ENCODE measurements around the gene SORCS3.

SORCS3 gene

GRCh38 chr10:104613406-104613805 is 27.7 kb upstream of the SORCS3 start:
- no peaks in the 10 kb centered on the region for H3K27me3 ChIP-seq (replicated peaks)
- no peak for TF ChIP-seq CTCF (IDR thresholded peaks at IDR 0.05; ENCODE audit: low read depth, low read length, missing control alignments)
- H3K4me3 ChIP-seq (ENCODE audit: low read depth, low read length), result no peak overlapping the region
- DNase-seq, result no peak
- in situ Hi-C loops (cut with HindIII; ENCODE audit: low pct_ligation_motif_present, low sequenced_read_pairs), result no loop called here
- H3K27ac ChIP-seq, result no peak overlapping the region
- no peaks in the 10 kb centered on the region for H3K36me3 ChIP-seq (replicated peaks)

GRCh38 chr10:104614245-104614831 is 26.8 kb upstream of the SORCS3 start:
- in situ Hi-C loops (cut with HindIII; ENCODE audit: low pct_ligation_motif_present, low sequenced_read_pairs), result no loop called here
- no peak overlapping the region for H3K27ac ChIP-seq
- peak; percentile 38 for DNase-seq
- no peaks in the 10 kb centered on the region for H3K27me3 ChIP-seq (replicated peaks)
- TF ChIP-seq CTCF (IDR thresholded peaks at IDR 0.05; ENCODE audit: low read depth, low read length, missing control alignments), result peak; percentile 74
- no peak overlapping the region for H3K4me3 ChIP-seq (ENCODE audit: low read depth, low read length)
- H3K36me3 ChIP-seq (replicated peaks), result no peaks in the 10 kb centered on the region

GRCh38 chr10:104615136-104615535 is 26.0 kb upstream of the SORCS3 start:
- no peaks in the 10 kb centered on the region for H3K27me3 ChIP-seq (replicated peaks)
- TF ChIP-seq CTCF (IDR thresholded peaks at IDR 0.05; ENCODE audit: low read depth, low read length, missing control alignments), result no peak
- no peak for DNase-seq
- in situ Hi-C loops (cut with HindIII; ENCODE audit: low pct_ligation_motif_present, low sequenced_read_pairs), result no loop called here
- no peaks in the 10 kb centered on the region for H3K36me3 ChIP-seq (replicated peaks)
- H3K4me3 ChIP-seq (ENCODE audit: low read depth, low read length), result no peak overlapping the region
- no peak overlapping the region for H3K27ac ChIP-seq

GRCh38 chr10:104617831-104618230 is 23.3 kb upstream of the SORCS3 start:
- no peak for TF ChIP-seq CTCF (IDR thresholded peaks at IDR 0.05; ENCODE audit: low read depth, low read length, missing control alignments)
- H3K27me3 ChIP-seq (replicated peaks), result no peaks in the 10 kb centered on the region
- no peak overlapping the region for H3K4me3 ChIP-seq (ENCODE audit: low read depth, low read length)
- H3K27ac ChIP-seq, result no peak overlapping the region
- H3K36me3 ChIP-seq (replicated peaks), result no peaks in the 10 kb centered on the region
- in situ Hi-C loops (cut with HindIII; ENCODE audit: low pct_ligation_motif_present, low sequenced_read_pairs), result no loop called here
- no peak for DNase-seq

GRCh38 chr10:104622175-104622574 is 18.9 kb upstream of the SORCS3 start:
- DNase-seq, result no peak
- no peaks in the 10 kb centered on the region for H3K36me3 ChIP-seq (replicated peaks)
- in situ Hi-C loops (cut with HindIII; ENCODE audit: low pct_ligation_motif_present, low sequenced_read_pairs), result no loop called here
- H3K4me3 ChIP-seq (ENCODE audit: low read depth, low read length), result no peak overlapping the region
- no peak overlapping the region for H3K27ac ChIP-seq
- H3K27me3 ChIP-seq (replicated peaks), result no peaks in the 10 kb centered on the region
- TF ChIP-seq CTCF (IDR thresholded peaks at IDR 0.05; ENCODE audit: low read depth, low read length, missing control alignments), result no peak

- no peak overlapping the region for H3K27ac ChIP-seq
- in situ Hi-C loops (cut with HindIII; ENCODE audit: low pct_ligation_motif_present, low sequenced_read_pairs), result no loop called here
- H3K4me3 ChIP-seq (ENCODE audit: low read depth, low read length), result no peak overlapping the region
- H3K27me3 ChIP-seq (replicated peaks), result no peaks in the 10 kb centered on the region
- DNase-seq, result peak; percentile 5
- no peaks in the 10 kb centered on the region for H3K36me3 ChIP-seq (replicated peaks)
- TF ChIP-seq CTCF (IDR thresholded peaks at IDR 0.05; ENCODE audit: low read depth, low read length, missing control alignments), result peak; percentile 65
These were observed 18.4 kb upstream of the SORCS3 start for GRCh38 chr10:104622598-104623209.

Measured in brain microvascular endothelial cell (primary cell).